ENCODE results near the gene METAP2. TPM values are rescaled to one million over a fixed set of nuclear protein-coding genes. Genes with fewer than 3 reads are reported as not detected.

Gene METAP2
- total and polyA plus RNA-seq, 3 experiments from 2014 or later: 36.1 to 129 (median 109) TPM

- peak overlapping the region in 2 of 8 donors; percentile 32 to 66 for H3K27ac Mint-ChIP-seq
- Histone ChIP-seq H3K36me3 (ENCODE audit: insufficient read depth, low read length) (no peaks in the 10 kb centered on the region), H3K4me3 (ENCODE audit: low read length) (no peak overlapping the region), H3K27me3 (ENCODE audit: insufficient read depth, low read length, poor library complexity, severe bottlenecking) (no peaks in the 10 kb centered on the region), H3K9me3 (ENCODE audit: low read length) (no peaks in the 10 kb centered on the region), H3K27ac (ENCODE audit: low read depth, low read length) (no peak overlapping the region), H3K4me1 (ENCODE audit: insufficient read depth, low read length) (no peaks in the 10 kb centered on the region)
- H3K27me3 Mint-ChIP-seq: peaks cover 11 to 17% of the 10 kb centered on the region in 2 donors
- no peak for DNase-seq
- POLR2A ChIA-PET: no interaction called here
- CTCF ChIA-PET: interaction anchor here (3.1 kb wide), 1 partner anchor 11 kb away, joined by 10 read pairs; no protein-coding TSS in a partner anchor
- H3K4me1 Mint-ChIP-seq: peaks cover 15 to 35% (median 20%) of the 10 kb centered on the region in 3 donors
- H3K36me3 Mint-ChIP-seq: peaks cover 0 to 4% (median 0%) of the 10 kb centered on the region in 3 donors
- peaks cover 0 to 4% (median 2%) of the 10 kb centered on the region in 5 donors for H3K9me3 Mint-ChIP-seq
- H3K4me3 Mint-ChIP-seq: peak overlapping the region in 2 of 7 donors; percentile 61 to 91
These were observed 72.0 kb downstream of the METAP2 start for GRCh38 chr12:95545731-95546490.

DNA sequence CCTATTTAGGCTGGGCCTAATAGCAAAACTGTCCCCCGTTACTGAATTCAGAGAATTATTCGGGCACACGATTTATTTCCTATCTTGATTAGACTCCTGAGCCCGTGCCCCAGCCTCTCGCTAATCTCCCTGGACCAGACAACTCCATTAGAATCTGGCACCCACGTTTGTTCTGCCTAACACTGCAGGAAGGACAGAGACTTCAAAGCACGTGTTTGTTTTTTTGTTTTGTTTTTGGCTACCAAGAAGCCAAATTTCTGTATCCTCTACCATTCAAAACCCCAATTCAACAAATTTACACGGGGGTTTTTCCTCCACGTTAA, 72.5 kb downstream of the METAP2 start:
- Histone ChIP-seq H3K9me3 (ENCODE audit: low read length) (no peaks in the 10 kb centered on the region), H3K36me3 (ENCODE audit: insufficient read depth, low read length) (no peaks in the 10 kb centered on the region), H3K4me1 (ENCODE audit: insufficient read depth, low read length) (peaks cover 4% of the 10 kb centered on the region), H3K27ac (ENCODE audit: low read depth, low read length) (no peak overlapping the region), H3K27me3 (ENCODE audit: insufficient read depth, low read length, poor library complexity, severe bottlenecking) (no peaks in the 10 kb centered on the region), H3K4me3 (ENCODE audit: low read length) (no peak overlapping the region)
- Mint-ChIP-seq H3K36me3 (peaks cover 0 to 4% (median 0%) of the 10 kb centered on the region in 3 donors), H3K4me3 (peak overlapping the region in 2 of 7 donors; percentile 61 to 91), H3K9me3 (peaks cover 0 to 4% (median 2%) of the 10 kb centered on the region in 5 donors), H3K27me3 (peaks cover 11 to 20% of the 10 kb centered on the region in 2 donors), H3K27ac (no peak overlapping the region), H3K4me1 (peaks cover 18 to 40% (median 20%) of the 10 kb centered on the region in 3 donors)
- ChIA-PET CTCF (interaction anchor here (3.1 kb wide), 1 partner anchor 12 kb away, joined by 10 read pairs; no protein-coding TSS in a partner anchor), POLR2A (no interaction called here)
- no peak for DNase-seq

GRCh38 chr12:95547522-95548055, 73.6 kb downstream of the METAP2 start:
- peaks cover 8% of the 10 kb centered on the region for H3K4me1 ChIP-seq (ENCODE audit: insufficient read depth, low read length)
- H3K27ac ChIP-seq (ENCODE audit: low read depth, low read length): no peak overlapping the region
- Mint-ChIP-seq H3K9me3 (peaks cover 0 to 4% (median 2%) of the 10 kb centered on the region in 5 donors), H3K27me3 (peaks cover 11 to 20% of the 10 kb centered on the region in 2 donors), H3K4me3 (peak overlapping the region; percentile 89 to 93 (median 90)), H3K27ac (peak overlapping the region; percentile 70 to 95 (median 89)), H3K4me1 (peaks cover 24 to 51% (median 27%) of the 10 kb centered on the region in 3 donors), H3K36me3 (peaks cover 0 to 6% (median 0%) of the 10 kb centered on the region in 3 donors)
- POLR2A ChIA-PET: interaction anchor here (0.8 kb wide), 1 partner anchor 13 kb away, joined by 3 read pairs; no protein-coding TSS in a partner anchor
- CTCF ChIA-PET: interaction anchor here (0.7 to 3.1 kb wide), 2 partner anchors 8 to 13 kb away, joined by 3 to 10 read pairs; no protein-coding TSS in a partner anchor
- H3K4me3 ChIP-seq (ENCODE audit: low read length): peak overlapping the region; percentile 62
- no peaks in the 10 kb centered on the region for H3K9me3 ChIP-seq (ENCODE audit: low read length)
- peak in 1 of 5 donors; percentile 19 for DNase-seq
- no peaks in the 10 kb centered on the region for H3K27me3 ChIP-seq (ENCODE audit: insufficient read depth, low read length, poor library complexity, severe bottlenecking)
- H3K36me3 ChIP-seq (ENCODE audit: insufficient read depth, low read length): no peaks in the 10 kb centered on the region

DNA sequence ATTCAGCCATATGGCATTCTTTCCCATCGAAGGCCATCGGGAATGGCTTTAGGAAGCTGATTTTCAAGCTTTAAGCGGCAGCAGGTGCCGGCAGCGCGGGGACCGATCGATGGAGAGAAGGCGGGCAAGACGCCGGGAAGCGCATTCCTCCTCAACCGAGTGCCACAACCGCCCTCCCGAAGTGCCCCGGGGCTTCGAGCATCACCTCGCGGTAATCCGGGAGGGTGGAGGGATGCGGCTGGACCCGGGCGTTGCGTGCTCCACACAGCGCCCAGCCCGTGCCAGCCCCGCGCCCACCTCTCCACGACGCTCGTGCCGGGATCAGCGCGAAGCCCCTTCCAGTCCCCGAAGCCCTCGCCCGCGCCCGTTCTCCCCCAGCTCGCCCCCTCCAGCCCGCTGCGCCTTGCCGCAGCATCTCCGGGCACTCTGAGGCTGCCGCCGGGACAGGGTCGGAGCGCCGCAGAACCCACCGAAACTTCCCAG, 74.1 kb downstream of the METAP2 start:
- peak in 2 of 5 donors; percentile 48 to 49 for DNase-seq

DNA sequence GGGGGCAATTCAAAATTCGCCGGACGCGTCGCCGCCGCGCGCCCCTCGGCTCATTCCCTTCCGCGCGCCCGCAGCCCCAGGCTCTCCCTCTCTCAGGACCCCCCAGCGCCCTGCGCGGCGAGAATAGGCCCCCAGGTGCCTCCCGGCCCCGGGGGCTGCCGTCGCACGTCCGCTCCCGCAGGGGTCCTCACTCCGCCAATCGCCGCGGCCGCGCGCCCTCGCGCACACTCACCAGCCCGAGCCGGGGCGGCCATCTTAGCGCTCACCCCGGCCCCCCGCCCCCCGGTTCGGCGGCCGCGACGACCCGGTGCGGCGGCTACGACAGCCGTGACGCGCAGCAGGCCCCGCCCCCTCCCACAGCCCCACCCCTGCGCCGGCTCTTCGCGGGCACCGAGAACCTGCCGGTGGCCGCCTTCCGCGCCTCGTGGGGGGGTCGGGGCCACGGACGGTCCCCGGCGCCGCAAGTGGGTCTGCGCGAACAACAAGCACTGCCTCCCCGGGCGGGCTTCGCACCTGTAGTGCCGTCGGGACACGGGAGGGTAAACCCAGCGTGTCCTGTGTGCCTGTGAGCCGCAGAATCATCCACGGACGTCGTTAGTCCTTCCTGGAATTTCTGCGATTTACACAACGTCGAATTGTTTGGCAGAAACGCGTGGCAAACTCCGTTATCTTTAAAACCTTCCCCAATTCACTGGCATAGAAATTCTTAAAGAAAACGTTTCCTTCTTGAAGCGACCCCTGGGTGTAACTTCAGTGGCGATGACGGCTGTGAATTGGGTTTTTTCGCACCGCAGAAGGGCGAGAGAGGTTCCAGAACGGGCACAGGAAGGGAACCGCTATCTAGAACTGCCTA, 74.8 kb downstream of the METAP2 start:
- Histone ChIP-seq H3K4me3 (ENCODE audit: low read length) (peak overlapping the region; percentile 62), H3K4me1 (ENCODE audit: insufficient read depth, low read length) (peaks cover 12% of the 10 kb centered on the region), H3K9me3 (ENCODE audit: low read length) (no peaks in the 10 kb centered on the region), H3K36me3 (ENCODE audit: insufficient read depth, low read length) (no peaks in the 10 kb centered on the region), H3K27me3 (ENCODE audit: insufficient read depth, low read length, poor library complexity, severe bottlenecking) (no peaks in the 10 kb centered on the region), H3K27ac (ENCODE audit: low read depth, low read length) (peak overlapping the region; percentile 52)
- H3K9me3 Mint-ChIP-seq: peaks cover 0 to 4% (median 2%) of the 10 kb centered on the region in 5 donors
- ChIA-PET CTCF (interaction anchor here (0.7 to 3.1 kb wide), 2 partner anchors 9 to 14 kb away, joined by 3 to 10 read pairs; no protein-coding TSS in a partner anchor), POLR2A (no interaction called here)
- peak; percentile 49 to 82 (median 67) for DNase-seq
- H3K4me1 Mint-ChIP-seq: peaks cover 24 to 61% (median 27%) of the 10 kb centered on the region in 3 donors
- H3K36me3 Mint-ChIP-seq: peaks cover 0 to 6% (median 0%) of the 10 kb centered on the region in 3 donors
- peak overlapping the region; percentile 89 to 93 (median 90) for H3K4me3 Mint-ChIP-seq
- H3K27ac Mint-ChIP-seq: peak overlapping the region; percentile 31 to 95 (median 84)
- peaks cover 11 to 20% of the 10 kb centered on the region in 2 donors for H3K27me3 Mint-ChIP-seq

More for the DNA sequence above, 74.1 kb downstream of the METAP2 start:
- H3K27ac ChIP-seq (ENCODE audit: low read depth, low read length): no peak overlapping the region
- ChIA-PET CTCF (interaction anchor here (0.7 to 3.1 kb wide), 2 partner anchors 8 to 14 kb away, joined by 3 to 10 read pairs; no protein-coding TSS in a partner anchor), POLR2A (no interaction called here)
- H3K9me3 Mint-ChIP-seq: peaks cover 0 to 4% (median 2%) of the 10 kb centered on the region in 5 donors
- H3K4me3 ChIP-seq (ENCODE audit: low read length): peak overlapping the region; percentile 62
- H3K4me1 ChIP-seq (ENCODE audit: insufficient read depth, low read length): peaks cover 8% of the 10 kb centered on the region
- peak overlapping the region; percentile 89 to 93 (median 90) for H3K4me3 Mint-ChIP-seq
- no peaks in the 10 kb centered on the region for H3K27me3 ChIP-seq (ENCODE audit: insufficient read depth, low read length, poor library complexity, severe bottlenecking)
- peak overlapping the region; percentile 70 to 95 (median 89) for H3K27ac Mint-ChIP-seq
- no peaks in the 10 kb centered on the region for H3K36me3 ChIP-seq (ENCODE audit: insufficient read depth, low read length)
- H3K9me3 ChIP-seq (ENCODE audit: low read length): no peaks in the 10 kb centered on the region
- H3K27me3 Mint-ChIP-seq: peaks cover 11 to 20% of the 10 kb centered on the region in 2 donors
- peaks cover 0 to 6% (median 0%) of the 10 kb centered on the region in 3 donors for H3K36me3 Mint-ChIP-seq
- H3K4me1 Mint-ChIP-seq: peaks cover 24 to 55% (median 27%) of the 10 kb centered on the region in 3 donors

- CTCF ChIA-PET: no interaction called here
These were observed 75.6 kb downstream of the METAP2 start for GRCh38 chr12:95549392-95550084.

DNA sequence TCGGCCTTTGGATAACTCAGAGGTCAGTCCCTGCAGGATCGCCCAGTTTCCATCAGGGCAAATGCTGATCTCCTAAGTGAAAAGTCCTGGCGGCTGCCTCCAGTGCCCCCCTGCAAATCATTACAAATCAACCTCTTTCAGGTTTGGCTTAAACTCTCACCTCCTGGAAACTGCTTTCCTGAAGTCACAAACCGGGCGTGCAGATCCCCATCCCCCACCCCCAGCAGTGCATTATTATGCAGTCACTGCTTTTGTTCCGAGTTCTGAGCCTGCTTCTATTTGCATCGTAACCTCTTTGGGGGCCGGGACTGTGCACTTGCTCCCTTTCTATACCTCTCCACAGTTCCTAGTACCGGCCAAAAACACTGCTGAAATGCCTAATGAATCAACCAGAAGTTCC, 77.4 kb downstream of the METAP2 start, which contains the start of gene USP44:
TSS of gene USP44 (minus strand) at position 172 of the 400 bp plus-strand sequence. CDS start 17,220 bp downstream, outside the sequence.
- Histone ChIP-seq H3K9me3 (ENCODE audit: low read length) (no peaks in the 10 kb centered on the region), H3K4me1 (ENCODE audit: insufficient read depth, low read length) (peaks cover 19% of the 10 kb centered on the region), H3K36me3 (ENCODE audit: insufficient read depth, low read length) (no peaks in the 10 kb centered on the region), H3K27ac (ENCODE audit: low read depth, low read length) (no peak within 1 kb of the TSS), H3K27me3 (ENCODE audit: insufficient read depth, low read length, poor library complexity, severe bottlenecking) (no peaks in the 10 kb centered on the region), H3K4me3 (ENCODE audit: low read length) (peak within 1 kb of the TSS; percentile 38)
- Mint-ChIP-seq H3K36me3 (peaks cover 0 to 6% (median 0%) of the 10 kb centered on the region in 3 donors), H3K27ac (peak within 1 kb of the TSS in 6 of 8 donors; percentile 58 to 86 (median 71)), H3K9me3 (peaks cover 0 to 4% (median 2%) of the 10 kb centered on the region in 5 donors), H3K27me3 (peaks cover 11 to 20% of the 10 kb centered on the region in 2 donors), H3K4me1 (peaks cover 24 to 65% (median 27%) of the 10 kb centered on the region in 3 donors), H3K4me3 (peak within 1 kb of the TSS; percentile 41 to 84 (median 59))
- DNase-seq: no peak
- POLR2A ChIA-PET: no interaction called here
- CTCF ChIA-PET: interaction anchor here (1.2 kb wide), 1 partner anchor 17 kb away, joined by 6 read pairs; no protein-coding TSS in a partner anchor

More at GRCh38 chr12:95549392-95550084, 75.6 kb downstream of the METAP2 start:
- Histone ChIP-seq H3K27ac (ENCODE audit: low read depth, low read length) (no peak overlapping the region), H3K4me3 (ENCODE audit: low read length) (peak overlapping the region; percentile 56), H3K27me3 (ENCODE audit: insufficient read depth, low read length, poor library complexity, severe bottlenecking) (no peaks in the 10 kb centered on the region), H3K9me3 (ENCODE audit: low read length) (no peaks in the 10 kb centered on the region), H3K4me1 (ENCODE audit: insufficient read depth, low read length) (peaks cover 13% of the 10 kb centered on the region), H3K36me3 (ENCODE audit: insufficient read depth, low read length) (no peaks in the 10 kb centered on the region)
- POLR2A ChIA-PET: no interaction called here
- H3K9me3 Mint-ChIP-seq: peaks cover 0 to 4% (median 2%) of the 10 kb centered on the region in 5 donors
- H3K4me1 Mint-ChIP-seq: peaks cover 24 to 69% (median 27%) of the 10 kb centered on the region in 3 donors
- H3K27ac Mint-ChIP-seq: peak overlapping the region in 7 of 8 donors; percentile 31 to 92 (median 86)
- DNase-seq: no peak
- peak overlapping the region; percentile 89 to 93 (median 90) for H3K4me3 Mint-ChIP-seq
- peaks cover 0 to 6% (median 0%) of the 10 kb centered on the region in 3 donors for H3K36me3 Mint-ChIP-seq
- peaks cover 11 to 20% of the 10 kb centered on the region in 2 donors for H3K27me3 Mint-ChIP-seq
